ENCODE measurements around the gene LIMK2. TPM values are rescaled to one million over a fixed set of nuclear protein-coding genes. Genes with fewer than 3 reads are reported as not detected.
"Not testable (repeated sequence)": the region's sequence is repeated elsewhere in the genome, so short reads cannot be mapped to it uniquely, and the experiment has no call there.

Gene LIMK2
- total RNA-seq = 16.7 TPM

DNA sequence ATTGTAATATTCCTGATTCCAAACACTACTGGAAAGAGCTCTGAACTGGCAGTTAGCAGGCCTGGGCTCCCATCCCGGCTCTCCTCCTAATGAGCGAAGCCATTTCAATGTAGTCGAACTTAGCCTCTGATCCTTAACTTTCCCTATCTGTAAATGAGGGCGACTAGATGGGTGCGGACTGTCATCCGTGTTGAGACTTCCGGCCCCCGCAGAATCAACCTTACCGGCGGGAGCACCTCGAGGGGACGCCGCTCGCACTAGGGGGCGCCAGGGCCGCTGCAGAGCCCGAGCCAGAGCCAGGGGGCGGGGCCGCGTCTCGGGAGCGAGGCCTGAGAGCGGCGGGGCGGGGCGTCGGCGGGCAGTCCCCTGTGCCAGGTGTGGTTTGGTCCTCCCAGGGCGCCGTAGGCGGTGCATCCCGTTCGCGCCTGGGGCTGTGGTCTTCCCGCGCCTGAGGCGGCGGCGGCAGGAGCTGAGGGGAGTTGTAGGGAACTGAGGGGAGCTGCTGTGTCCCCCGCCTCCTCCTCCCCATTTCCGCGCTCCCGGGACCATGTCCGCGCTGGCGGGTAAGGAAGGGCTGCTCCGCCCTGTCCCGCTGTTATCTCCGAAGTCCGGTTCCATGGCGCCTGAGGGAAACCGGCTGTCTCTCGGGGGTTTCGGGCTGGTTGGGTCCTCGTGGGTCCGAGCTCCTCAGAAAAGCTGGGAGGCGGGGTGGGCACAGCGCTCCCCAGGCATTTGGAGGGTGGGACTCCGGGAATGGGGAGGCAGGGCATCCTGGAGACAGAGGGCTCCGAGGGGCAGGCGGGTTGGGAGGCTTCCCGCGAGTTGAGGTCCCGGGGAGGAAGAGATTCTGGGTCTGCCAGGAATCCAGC lies at the start of gene LIMK2:
LIMK2 (plus strand) TSS at position 437 of the 869 bp plus-strand sequence; CDS start at position 548, 111 bp downstream.
- peak; percentile 82 for DNase-seq

GRCh38 chr22:31170971-31171370 lies 41.1 kb upstream of the LIMK2 start:
- no peak for DNase-seq

GRCh38 chr22:31171734-31172133 lies 40.4 kb upstream of the LIMK2 start:
- DNase-seq = not testable (repeated sequence)

DNA sequence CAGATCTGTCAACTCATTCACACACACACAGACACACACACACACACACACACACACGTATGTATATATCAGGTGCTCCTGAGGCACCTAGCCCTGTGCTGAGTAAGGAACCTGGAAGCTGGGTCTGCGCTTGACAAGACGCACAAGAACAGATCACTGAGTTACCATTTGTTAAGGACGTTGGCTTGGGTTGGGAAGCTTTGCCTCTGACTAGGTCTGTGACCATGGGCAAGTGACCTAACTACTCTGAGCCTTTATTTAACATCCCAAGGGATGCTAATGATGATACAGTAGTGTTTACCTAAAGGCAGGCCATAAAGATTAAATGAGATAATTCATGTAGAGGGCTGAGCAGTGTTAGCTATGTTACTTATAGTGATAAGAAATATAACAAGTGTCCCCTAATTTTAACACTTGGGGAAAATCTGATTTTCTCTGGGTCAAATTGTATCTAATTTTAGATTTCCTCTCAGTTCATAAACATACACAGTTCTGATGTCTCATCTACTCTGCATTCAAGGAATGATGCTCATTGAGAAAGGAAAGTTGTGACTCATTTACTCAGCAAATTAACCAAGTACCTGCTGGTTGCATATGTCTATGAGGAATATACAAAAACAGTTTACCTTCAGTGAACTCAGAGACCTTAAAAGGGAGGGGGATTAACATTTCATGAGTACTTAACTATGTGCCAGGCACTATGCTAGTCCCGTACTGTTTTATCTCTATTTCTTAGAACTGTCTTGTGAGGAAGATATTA lies 38.5 kb upstream of the LIMK2 start:
- no peak for DNase-seq

- DNase-seq = no peak
Observed at GRCh38 chr22:31176923-31177322, 35.2 kb upstream of the LIMK2 start.

DNA sequence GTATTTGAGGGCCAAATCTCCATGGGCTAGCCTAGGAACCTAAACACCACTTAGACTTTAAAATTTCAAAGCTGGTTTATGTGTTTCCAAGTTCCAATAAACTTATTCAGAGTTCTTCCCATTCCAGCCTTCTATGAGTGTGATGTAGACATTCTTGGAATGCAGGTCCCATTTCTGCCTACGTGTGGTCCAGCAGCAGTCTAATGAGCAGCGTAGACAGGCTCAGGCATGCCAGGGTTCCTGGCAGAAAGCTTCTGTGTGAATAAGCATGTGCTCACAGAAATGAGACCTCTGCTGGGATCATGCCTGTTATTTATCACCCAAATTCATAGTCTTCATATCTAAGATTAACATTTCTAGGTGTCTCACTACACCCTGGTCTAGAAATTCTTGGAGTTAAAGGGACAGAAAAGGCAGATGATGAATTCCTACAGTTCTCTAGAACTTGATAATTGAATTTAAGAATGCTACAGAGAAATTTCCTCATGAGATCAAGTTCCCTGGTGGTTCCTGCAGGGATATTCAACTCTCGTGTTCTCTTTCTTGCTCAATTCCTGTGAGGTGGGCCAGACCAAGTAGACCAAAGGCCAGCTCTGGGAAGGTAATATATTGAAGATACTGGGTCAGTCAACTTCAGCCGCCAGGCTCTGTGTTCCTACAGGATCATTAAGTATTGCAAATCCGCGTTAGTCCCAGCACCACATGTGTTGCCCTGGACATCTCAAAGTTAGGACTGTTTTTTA lies 34.5 kb upstream of the LIMK2 start:
- no peak for DNase-seq

- no peak for DNase-seq
Observed at GRCh38 chr22:31178859-31179258, 33.2 kb upstream of the LIMK2 start.

DNA sequence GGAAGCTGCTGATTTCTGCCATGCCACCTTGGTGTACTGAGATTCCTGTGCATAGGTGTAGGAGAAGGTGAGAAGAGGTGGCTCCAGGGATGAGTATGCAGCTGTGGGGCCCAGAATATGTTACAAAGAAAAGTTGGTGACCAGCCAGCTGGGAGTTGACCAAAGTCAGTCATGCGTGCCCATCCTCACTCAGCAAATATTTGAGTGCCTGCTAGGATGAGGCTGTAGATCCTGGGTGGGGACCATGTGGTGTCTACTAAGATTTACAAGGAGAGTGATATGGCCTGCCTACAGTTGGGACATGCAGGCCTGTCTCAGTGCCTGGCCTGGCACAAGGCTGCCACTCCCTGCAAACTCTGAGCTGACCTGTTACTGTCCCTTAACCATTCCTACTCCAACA lies 32.8 kb upstream of the LIMK2 start:
- DNase-seq = no peak

DNA sequence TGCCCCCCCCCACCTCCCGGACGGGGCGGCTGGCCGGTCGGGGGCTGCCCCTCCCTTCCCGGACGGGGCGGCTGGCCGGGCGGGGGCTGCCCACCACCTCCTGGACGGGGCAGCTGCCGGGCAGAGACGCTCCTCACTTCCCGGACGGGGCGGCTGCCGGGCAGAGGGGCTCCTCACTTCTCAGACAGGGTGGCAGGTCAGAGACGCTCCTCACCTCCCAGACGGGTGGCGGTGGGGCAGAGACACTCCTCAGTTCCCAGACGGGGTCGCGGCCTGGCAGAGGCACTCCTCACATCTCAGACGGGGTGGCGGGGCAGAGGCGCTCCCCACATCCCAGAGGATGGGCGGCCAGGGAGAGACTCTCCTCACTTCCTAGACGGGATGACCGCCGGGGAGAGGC lies 28.1 kb upstream of the LIMK2 start:
- no peak for DNase-seq

DNA sequence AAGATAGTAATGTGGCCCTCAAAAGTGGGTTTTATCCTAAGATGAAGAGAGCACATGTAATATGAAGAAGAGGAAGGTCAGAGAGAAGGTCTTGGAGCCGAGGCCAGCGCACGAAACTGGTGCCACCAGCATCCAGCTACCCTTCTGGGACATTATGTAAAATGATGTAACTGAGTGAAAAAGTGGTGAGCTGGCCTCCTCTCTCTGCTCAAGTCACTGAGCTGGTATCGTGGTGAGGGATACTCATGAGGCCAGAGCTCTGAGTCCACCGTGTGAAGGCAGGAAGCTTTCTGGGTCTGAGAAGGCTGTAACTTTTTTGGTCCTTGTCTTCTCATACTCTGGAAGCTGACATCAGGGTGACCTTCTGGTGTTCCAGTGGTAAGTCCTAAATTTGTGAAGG lies 27.0 kb upstream of the LIMK2 start:
- DNase-seq = no peak

- no peak for DNase-seq
Observed at GRCh38 chr22:31187627-31188026, 24.5 kb upstream of the LIMK2 start.

DNA sequence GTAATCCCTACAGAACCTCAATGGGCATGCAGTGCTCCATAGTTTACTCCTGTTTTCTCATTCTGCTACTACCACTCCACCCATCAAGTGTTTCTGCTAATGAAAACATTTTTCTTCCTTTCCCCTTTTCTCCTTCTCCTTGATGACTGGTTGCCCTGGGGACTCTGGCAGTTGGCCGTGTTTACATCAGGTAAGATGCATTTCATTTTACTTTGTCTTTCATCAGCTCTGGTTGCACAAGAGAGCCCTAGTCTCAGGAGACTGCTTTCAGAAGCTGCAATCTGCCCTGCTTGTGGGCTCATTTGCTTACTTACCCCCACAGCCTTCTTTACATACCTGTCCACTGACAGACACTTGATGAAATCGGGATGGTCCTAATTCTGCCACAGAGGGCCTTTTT lies 19.6 kb upstream of the LIMK2 start:
- DNase-seq = no peak

DNA sequence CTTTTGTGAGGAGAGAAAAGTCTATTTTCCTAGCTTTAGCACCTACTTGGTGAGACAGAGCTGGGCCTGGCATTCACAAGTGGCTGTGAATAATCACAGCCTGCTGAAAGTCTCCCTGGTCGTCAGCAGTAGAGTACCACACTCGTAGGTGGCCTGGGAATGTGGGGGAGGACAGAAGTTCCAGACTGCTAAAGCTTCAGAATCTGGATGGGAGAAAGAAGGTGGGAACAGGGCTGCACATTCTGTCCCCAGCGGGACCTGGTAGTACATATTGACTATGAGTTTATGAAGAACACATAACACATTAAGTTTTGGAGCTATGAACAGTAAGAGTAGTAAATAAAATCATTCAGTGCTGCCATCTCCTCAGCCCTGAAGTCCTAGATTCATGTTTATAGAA lies 19.0 kb upstream of the LIMK2 start:
- peak; percentile 60 for DNase-seq

DNA sequence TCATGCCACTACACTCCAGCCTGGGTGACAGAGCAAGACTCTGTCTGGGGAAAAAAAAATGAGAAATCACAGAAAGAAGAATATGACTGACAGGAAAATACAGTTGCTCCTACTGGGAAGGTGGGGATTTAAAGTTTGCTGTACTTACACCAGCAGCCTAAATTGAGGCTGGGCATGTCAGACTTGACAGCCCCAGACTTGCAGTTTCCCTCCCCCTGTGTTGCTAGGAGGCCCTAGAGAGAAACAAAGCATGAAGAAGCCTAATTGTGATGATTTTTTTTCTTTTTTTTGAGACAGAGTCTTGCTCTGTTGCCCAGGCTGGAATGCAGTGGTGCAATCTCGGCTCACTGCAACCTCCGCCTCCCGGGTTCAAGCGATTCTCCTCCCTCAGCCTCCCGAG lies 17.4 kb upstream of the LIMK2 start:
- DNase-seq = not testable (repeated sequence)

- DNase-seq = no peak
Observed at GRCh38 chr22:31199187-31199586, 12.9 kb upstream of the LIMK2 start.

DNA sequence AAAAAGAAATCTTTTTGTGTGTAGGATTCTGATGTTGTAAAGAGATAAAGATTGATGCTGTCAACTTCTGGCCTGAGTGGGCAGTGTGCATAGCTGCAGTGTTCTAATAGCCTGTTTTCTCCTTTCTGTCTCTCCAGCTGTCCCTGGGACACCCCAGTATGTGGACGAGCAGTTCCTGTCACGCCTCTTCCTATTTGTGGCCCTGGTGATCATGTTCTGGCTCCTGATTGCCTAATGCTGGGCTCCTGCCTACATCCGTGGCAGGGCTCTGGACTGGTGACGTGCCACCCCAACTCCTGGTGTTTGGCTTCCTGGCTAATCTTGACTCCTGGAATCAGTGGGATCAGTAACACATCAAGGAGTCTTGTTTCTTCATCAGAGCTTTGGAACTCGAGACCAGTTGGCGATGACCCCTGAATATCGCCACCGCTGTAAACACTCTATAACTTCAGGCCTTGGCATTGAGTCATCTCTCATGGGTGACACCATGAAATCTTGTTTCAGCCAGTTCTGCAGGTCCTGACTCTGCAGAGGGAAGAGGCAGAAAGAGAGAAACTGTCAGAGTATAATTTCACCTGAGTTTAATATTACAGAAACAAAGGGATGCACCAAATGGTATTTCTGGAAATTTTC lies 7.6 kb upstream of the LIMK2 start:
- not testable (repeated sequence) for DNase-seq

- not testable (repeated sequence) for DNase-seq
Observed at GRCh38 chr22:31205059-31205458, 7.0 kb upstream of the LIMK2 start.

DNA sequence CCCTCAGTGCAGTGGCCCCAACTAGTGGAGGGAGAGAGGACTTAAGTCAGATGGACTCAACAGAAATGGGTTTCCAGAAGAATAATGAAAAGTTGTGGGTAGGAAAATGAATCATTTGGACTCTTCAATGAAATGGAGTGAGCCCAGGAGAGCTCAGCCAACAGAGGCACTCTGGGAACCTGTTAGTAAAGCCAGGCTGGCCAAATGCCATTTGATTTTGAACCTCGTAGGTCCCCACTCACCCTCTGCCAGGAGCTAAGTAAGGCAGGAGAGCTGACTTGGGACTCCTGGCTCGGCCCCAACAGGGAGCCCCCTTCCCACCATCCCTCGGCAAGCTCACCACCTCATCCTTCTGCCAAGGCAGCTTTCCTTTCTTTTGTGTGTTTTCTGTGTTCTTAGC lies 5.6 kb upstream of the LIMK2 start:
- not testable (repeated sequence) for DNase-seq

DNA sequence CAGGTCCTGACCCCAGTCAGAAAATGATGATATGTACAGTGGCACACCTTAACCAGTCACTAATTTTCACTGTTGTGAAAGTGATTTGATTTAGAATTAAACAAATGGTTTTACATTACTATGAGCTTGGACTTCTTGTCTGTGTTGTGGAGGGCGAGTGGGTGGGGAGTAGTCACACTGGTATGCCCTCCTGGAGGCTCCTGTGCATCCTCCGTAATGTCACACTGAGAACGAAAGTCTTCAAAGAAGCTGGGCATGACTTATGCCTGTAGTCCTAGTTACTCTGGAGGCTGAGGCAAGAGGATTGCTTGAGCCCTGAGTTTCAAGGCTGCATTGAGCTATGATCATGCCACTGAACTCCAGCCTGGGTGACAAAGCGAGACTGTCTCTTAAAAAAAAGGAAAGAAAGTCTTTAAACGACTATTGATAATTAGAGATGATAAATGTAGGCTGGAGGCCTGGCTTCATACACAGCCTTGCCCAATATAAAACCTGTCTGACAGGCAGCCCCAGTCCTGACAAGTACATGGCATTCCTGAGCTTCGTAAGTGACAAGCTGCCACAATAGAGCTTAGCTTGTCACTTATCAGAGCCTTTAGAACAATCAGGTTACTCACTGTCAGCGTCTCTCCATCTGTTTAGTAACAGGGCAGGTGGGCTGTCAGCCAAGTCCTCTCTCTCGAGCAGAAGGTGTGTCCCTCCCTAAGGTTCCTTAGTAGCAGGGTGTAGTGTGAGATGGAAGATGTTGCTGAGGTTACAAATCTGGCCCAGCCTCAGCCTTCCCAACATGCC lies 5.0 kb upstream of the LIMK2 start:
- DNase-seq = no peak

GRCh38 chr22:31210556-31211421 lies 1.3 kb upstream of the LIMK2 start:
- no peak for DNase-seq

- DNase-seq = no peak
Observed at GRCh38 chr22:31211482-31211861, 626 bp upstream of the LIMK2 start.

Data from occipital lobe (tissue), 2 donors.